ENCODE measurements around the gene IRS2.
"Not testable (repeated sequence)": the region's sequence is repeated elsewhere in the genome, so short reads cannot be mapped to it uniquely, and the experiment has no call there.

The IRS2 gene

DNA sequence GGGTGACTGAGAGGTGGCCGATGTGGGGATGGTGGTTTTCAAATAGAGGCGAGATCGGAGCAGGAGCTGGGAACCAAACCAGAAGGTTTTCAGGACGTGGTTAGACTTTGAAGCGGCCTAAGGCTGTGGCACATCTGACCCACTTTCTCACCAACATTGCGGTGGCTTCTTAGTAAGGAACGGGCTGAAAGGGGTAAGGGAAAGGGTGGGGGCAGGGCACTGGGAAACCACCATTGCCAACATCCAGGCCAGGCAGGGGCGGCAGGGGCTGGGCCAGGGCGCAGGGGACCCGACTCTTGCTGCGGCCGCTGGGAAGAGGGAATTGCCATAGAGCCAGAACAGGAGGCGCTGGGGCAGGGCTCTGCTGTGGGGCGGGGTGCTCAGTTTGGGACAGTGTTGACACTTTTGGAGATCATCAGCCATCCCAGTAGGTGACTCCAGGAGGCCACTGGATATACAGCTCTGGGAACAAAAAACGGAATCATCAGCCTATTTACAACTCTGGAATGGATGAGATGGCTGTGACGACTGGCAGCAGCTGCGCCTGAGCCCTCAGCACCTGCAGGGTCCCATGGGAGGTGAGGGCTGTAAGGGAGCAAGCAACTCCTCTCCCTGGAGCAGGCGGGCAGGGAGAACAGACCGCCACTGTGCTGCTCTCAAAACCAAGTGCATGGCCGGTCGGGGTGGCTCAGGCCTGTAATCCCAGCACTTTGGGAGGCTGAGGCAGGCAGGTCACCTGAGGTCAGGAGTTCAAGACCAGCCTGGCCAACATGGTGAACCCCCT, 52.2 kb downstream of the IRS2 start:
- DNase-seq (ENCODE audit: low spot score) (no peak), FAIRE-seq (no peak)

DNA sequence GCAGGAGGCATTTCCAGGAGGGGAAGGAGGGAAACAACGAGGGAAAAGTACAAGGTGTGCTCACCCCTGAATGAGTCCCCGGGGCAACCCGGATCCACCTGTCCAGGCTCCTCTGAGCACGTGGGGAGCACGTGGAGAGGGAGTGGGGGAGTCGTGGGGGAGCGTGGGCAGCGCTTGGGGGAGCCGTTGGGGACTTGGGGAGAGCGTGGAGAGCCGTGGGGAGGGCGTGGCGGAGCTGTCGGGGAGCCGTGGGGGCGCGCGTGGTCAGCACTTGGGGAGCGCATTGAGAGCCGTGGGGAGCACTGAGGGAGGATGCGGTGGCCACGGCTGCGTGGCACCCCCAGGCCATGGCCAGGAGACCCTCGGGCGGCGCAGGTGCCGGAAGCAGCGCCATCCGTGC, 52.8 kb downstream of the IRS2 start:
- DNase-seq (ENCODE audit: low spot score) = no peak
- no peak for FAIRE-seq

DNA sequence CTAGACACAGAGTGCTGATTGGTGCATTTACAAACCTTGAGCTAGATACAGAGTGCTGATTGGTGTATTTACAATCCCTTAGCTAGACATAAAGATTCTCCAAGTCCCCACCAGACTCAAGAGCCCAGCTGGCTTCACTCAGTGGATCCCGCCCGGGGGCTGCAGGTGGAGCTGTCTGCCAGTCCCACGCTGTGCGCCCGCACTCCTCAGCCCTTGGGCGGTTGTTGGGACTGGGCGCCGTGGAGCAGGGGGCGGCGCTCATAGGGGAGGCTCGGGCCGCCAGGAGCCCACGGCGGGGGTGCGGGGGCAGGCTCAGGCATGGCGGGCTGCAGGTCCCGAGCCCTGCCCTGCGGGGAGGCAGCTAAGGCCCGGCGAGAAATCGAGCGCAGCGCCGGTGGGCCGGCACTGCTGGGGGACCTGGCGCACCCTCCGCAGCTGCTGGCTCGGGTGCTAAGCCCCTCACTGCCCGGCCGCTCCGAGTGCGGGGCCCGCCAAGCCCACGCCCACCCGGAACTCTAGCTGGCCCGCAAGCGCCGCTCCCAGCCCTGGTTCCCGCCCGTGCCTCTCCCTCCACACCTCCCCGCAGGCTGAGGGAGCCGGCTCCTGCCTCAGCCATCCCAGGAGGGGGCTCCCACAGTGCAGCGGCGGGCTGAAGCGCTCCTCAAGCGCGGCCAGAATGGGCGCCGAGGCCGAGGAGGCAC, 53.8 kb downstream of the IRS2 start:
- DNase-seq (ENCODE audit: low spot score); FAIRE-seq: not testable (repeated sequence)

DNA sequence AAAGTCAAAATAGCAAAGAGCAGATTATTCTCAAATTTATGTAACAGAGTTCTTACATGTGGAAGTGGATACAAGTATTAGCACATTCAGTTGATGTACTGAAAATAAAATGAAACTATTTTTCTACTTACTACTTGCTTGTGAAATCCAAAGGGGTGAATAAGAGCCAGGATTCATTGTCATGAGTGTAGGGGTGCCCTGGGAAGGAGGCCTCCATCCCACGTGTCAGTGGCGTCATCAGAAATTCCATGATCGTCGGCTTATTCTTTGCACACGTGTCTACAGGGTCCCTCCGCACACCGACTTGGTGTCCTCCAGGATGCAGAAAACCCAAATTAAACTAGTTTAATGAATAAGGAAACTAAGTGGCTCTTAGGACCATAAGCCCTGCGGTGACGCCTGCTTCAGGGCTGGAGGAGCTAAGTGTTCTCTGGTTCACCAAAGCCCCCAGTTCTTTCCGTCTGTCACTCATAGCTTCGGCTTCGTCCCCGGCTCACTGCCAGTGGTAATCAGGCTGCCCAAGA, 55.5 kb downstream of the IRS2 start:
- FAIRE-seq = no peak

DNA sequence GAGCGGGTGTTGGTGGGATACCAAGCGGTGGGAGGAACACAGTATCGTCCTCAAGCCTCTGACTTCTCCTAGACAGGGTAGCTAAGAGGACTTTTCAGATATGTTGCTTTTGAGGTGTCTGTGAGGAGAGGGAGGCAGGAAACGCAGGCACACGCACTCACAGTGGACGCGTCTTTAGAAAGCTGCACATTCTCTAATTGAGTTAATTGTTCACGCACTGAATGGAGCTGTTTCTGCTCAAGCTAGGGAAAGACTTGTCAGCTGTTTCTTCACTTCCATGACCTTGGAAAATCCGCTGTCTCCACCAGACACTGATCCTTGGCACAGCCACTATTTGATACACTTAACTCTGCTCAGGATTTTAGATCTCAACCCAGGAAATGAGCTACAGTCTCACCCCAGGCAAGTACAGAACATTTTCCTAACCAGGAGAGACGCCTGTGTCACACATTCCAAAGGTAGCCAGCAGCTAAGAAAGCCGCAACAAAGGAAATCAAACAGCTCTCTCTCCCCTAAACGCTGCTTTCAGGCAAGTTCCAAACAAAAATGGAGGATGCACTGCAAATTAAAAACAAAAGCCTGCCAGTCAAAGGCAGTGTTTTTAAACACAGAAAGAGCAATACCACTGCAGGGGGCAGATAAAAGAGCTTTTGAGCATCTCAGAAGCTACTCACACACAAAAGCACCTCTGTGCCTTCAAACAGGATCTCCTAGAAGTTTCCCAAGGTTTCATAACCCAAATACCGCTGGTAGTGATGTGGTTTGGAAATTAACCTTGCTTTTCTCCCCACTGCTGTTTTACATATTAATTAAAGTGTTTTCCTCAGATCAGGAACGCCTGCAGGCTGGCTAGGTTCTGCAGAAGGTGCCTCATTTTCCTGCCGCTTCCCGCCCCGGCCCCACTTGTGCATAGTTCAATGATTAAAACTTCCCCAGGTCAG, 57.3 kb downstream of the IRS2 start:
- DNase-seq (ENCODE audit: low spot score) = no peak

More for the DNA sequence above, 55.5 kb downstream of the IRS2 start:
- no peak for DNase-seq (ENCODE audit: low spot score)

DNA sequence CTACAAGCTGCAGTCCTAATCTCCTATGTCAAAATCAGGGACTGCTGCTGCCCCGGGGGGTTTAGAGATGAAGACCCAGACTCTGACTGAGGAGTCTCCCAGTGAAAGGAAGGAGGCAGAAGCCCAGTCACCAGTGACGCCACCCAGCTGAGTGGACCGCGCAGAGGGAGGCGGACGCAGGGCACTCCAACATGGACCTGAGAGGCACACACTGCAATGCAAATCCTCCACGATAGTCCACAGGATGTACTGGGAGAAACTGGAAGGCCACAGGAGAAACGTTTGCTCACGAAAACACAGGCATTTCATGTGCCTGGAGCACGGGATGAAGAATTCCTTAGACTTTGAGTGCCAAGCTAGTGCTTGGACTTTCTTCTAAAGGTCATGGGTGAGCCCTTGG, 58.3 kb downstream of the IRS2 start:
- no peak for FAIRE-seq
- no peak for DNase-seq (ENCODE audit: low spot score)

More for the DNA sequence above, 57.3 kb downstream of the IRS2 start:
- FAIRE-seq = no peak

DNA sequence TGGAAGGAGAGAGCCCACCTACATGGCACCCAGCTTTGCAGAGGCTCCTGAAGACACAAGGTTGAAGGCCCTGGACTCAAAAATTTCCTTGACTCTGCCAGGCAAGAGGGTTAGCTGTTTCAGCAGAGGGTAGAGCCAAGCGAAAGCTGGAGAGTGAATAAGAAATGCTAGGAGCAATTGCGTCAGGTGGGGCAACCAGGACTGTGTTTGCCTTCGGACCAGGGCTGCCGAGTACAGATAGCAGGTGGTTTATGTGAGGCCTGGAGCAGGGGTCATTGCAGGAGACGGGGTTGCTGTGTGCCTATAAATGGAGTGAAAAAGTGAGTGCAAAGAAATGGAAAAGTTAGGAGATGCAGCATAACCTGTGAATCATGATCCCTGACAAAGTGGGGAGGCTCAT, 59.1 kb downstream of the IRS2 start:
- FAIRE-seq (no peak), DNase-seq (ENCODE audit: low spot score) (no peak)

DNA sequence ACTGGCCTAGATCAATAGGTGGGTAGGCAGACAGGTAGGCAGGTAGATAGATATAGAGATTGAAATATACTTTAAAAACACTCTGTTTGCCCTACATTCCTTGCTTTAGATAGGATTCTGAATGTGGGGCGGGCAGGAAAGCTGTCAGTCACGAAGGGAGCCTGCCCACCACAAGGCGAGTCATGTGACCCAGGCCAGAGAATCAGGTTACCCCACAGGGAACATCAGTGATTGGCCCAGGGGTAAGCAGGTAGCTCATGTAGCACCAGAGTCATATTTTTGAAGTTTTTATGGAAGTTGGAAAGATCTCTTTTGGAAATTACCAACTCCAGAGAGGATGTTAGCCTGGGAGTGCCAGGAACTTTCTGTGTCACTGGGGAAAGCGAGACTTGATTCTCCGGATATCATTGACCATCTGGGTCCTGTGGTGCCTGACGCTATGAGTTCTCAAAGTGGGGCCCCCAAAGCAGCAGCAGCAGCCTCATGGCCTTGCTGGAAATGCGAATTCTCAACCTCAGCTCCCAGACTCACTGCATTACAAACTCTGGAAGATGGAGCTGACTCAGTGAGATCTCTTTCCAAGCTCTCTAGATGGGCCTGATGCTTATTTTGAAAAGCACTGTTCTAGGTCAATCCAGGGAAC, 60.3 kb downstream of the IRS2 start:
- FAIRE-seq = no peak

DNA sequence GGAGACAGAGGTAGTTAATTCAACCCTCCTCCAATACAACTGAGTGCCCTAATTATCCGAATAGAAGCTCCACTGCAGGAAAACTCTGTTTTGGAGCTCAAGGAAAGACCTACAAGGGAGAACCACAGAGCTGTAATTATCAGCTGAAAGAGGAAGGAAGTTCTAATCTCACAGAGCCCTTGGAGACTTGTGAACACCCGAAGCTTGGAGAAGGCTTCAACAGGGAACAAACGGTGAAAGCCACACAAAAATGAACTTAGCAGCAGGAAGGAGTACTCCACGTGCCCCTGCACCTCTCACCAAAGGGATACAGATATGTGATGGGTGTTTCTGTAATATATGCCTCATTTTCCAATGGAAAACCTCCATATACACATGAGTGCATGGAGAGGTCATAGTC, 61.1 kb downstream of the IRS2 start:
- no peak for DNase-seq (ENCODE audit: low spot score)
- FAIRE-seq = no peak

More for the DNA sequence above, 60.3 kb downstream of the IRS2 start:
- DNase-seq (ENCODE audit: low spot score) = no peak

DNA sequence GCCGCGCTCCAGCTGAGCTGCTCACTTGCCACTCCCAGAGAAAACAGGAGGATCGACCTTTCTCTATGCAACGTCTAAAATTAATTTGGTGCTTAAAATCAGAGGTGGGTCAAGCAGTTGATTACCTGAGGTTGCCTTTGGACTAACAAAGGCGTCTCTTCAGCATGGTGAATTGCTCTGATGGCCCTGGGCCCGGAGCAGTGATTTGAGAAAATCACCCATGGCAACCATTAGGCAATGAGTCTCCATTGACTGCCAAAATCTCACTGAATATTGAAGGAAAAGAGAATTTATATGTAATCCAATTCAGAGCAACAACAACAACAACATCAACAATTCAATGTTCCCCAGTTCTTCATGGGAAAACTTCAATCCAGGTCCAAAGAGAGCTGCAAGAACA, 61.8 kb downstream of the IRS2 start:
- no peak for DNase-seq (ENCODE audit: low spot score)
- no peak for FAIRE-seq

DNA sequence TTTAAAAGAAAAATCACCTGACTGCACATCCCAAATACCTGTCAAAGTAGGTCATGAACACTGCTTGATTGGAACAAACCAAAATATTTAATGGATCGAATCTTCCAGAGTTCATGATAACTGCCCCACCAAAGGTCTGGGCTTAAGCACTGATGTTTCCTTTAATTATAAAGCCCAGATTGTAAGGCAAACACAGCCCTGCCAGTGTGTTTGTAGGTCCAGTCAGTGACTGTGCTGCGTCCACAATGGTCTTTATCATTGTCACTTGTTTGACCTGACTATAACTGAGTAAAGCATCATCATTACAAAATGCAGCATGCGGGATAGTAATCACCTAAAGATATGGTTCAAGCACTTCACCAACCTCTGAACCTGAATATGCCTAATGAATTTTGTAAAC, 63.3 kb downstream of the IRS2 start:
- no peak for FAIRE-seq

DNA sequence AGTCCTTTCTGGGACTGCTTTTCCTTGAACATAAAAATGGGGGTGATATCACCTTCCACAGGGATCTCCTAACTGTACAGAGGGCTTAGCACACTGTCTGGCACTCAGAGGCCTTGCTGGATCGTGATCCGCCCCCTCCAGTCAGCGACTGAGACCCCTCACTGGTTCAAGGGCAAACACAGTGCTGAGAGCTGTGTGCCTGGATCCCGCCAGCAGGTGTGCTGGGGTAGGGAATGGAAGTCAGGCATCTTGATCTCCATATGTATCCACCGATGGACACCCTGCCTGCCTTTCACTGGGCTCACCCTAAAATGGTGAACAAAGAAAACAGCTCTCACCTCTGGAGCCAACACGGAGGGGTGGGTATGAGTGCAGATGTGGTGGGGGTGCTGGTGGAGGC, 64.3 kb downstream of the IRS2 start:
- no peak for DNase-seq (ENCODE audit: low spot score)

More for the DNA sequence above, 63.3 kb downstream of the IRS2 start:
- no peak for DNase-seq (ENCODE audit: low spot score)

DNA sequence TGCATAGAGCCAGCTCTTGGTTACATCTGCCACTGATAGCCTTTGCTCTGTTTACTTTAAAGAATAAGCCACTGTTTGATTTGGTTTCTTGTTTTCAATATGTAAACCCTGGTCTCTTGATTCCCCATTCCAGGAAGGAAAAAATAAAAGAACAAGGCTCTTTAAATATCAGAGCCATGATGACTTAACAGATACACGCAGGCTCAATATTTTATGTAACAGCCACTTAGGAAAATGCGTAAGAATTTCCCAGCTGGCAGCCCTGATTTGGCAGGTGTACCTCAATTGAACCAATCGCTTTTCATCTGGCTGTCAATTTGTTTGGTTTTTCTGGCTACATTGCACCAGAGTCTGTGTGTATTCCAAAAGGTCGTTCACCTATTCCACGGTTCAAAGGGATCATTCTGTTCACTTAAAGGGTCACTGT, 65.6 kb downstream of the IRS2 start:
- DNase-seq (ENCODE audit: low spot score) = no peak
- FAIRE-seq = no peak

More for the DNA sequence above, 64.3 kb downstream of the IRS2 start:
- FAIRE-seq = no peak

DNA sequence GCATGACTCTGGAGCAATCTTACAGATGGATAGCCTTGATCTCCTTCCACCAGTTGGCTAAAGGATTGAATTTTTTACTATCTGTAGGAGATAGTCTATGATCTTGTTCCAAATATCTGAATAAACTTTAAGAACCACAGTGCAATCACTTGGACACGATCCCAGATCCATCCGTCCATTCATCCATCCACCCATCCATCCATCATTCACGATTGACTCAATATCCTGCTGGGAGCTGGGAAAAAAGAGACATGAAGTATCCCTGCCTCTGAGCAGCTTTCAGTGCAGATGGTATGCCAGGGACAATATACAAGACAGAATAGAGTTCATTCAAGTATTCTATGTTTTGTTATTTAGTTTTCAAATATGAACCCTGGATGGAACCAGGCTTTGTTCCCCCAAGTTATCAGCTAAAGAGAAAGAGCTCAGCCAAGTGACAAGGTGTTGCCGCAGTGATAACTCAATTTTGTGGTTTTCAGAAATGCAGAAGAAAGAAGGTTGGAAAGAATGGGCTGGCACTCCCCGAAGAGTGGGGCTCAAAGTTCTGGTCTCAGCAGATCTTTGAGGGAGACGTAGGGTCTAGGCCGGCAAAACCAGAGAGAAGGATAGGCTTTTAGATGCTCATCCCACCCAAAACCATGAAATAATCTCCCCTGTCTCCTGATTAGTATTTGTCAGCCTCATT, 66.3 kb downstream of the IRS2 start:
- FAIRE-seq = no peak
- no peak for DNase-seq (ENCODE audit: low spot score)

DNA sequence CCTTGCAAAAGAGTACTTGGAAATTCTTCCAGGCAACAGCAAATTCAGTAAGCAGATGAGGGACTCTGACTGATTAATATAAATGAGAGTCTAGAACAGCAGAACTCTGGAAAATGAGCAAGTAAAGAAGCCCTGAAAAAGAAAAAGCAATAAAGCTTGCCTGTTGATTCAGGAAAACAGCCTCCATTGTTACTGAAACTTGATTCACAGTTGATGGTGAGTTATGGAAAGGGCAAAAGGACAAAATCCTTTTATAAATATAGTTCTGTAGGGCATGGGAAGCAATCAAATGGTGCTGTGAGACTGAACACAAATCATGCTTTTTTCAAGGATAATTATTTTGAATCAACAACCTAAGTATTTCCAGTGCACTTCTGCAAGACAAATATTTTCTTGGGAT, 67.7 kb downstream of the IRS2 start:
- DNase-seq (ENCODE audit: low spot score) = no peak
- no peak for FAIRE-seq

DNA sequence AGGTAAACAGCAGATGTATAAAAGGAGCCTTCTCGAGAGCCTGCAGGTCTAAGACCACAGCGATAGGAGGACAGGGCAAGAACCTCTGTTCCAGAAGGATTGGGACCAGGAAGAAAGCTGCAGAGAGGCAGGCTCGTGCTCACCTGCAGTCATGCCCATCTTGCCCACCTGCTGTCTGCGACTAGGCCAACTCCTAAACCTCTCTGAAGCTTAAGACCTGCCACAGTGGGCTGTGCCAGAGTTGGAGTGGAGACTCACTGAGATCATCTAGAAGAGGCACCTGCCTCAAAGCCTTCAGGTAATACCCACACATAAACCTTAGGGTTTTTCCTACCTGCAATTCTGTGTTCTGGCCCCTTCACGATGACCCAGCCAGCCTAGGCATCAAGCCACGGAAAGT, 68.7 kb downstream of the IRS2 start:
- no peak for DNase-seq (ENCODE audit: low spot score)
- no peak for FAIRE-seq

DNA sequence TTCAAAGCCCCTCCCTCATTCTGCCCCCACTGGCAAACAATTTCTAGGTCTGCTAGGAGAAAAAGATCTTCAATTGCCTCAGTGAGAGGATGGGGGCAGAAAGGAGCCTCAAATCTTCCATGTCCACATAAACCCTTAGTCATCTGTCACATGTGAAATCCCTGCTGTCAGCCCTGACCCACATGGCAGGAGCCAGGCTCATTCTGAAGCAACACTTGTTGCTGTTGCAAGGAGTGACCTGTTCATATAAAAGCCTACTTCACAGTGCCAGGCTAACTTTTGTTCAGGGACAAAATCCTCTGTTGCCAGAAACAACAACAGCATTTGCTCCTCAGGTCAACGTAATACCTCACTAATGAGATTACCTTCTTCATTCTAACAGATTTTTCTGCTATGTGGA, 70.5 kb downstream of the IRS2 start:
- DNase-seq (ENCODE audit: low spot score) (no peak), FAIRE-seq (no peak)

DNA sequence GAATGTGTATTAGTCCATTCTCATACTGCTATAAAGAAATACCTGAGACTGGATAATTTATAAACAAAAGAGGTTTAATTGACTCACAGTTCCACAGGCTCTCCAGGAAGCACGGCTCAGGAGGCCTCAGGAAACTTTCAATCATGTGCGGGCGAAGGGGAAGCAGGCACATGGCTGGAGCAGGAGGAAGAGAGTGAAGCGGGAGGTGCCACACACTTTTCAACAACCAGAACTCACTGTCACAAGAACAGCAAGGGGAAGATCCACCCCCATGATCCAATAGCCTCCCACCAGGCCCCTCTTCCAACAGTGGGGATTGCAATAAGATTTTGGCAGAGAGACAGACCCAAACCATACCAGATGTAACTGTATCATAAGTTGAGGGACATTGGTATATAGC, 72.7 kb downstream of the IRS2 start:
- FAIRE-seq = no peak
- no peak for DNase-seq (ENCODE audit: low spot score)

DNA sequence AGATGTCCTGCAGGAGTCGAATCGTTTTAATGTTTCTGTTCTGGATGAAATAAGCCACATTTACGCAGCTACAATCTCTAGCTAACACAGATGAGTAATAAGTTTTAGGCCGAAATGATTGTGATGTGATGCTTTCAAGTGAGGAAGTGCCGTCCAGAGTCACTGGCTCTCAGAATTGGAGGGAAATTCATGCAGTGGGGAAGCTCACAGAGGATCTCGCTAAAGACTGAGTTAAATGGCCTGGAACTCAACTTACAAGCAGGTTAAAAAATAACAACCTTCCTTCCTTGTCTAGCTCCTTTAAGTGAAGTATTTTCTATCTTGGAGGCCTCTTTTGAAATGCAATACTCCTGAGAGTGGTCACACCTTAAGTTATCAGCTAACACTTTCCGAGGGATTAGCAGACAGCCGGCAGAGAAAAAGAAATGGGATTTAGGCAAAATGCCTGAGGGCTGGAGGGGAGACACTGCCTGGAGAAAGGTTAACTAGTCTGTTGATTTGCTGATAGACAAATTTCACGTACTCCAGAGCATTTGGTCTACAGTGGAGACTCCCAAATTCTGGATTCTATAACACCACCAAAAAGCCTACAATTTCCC, 74.2 kb downstream of the IRS2 start:
- DNase-seq (ENCODE audit: low spot score) (no peak), FAIRE-seq (no peak)
